ENCODE measurements around the gene TMEM120B.

DNA sequence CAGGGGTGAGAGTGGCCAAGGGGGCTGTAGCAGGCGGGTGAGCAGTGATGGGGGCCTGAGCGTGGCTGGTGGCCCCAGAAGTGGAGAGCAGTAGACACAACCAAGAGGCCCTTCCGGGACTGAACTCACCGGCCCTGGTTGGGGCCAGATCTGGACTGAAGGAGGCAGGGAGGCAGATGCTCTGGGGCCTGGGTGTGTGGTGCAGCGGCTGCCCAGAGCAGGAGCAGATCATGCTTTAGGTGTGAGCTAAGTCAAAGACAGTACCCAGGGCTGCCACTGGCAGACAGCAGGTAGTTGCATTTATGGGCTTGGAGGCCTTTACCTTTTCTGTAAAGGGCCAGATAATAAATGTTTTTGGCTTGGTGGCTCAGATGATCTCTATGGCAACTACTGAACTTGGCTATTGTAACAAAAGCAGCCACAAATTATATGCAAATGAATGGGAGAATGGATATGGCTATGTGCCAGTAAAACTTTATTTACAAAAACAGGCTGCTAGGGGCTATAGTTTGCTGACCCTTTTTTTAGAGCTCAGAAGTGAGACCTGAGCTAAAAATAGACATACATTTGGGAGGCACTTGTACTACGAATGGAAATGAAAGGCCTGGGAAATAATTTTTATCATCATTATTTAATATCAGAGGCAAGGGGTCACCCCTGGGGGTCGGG is 116.8 kb downstream of the TMEM120B start:
- TF ChIP-seq, protein P1, sequence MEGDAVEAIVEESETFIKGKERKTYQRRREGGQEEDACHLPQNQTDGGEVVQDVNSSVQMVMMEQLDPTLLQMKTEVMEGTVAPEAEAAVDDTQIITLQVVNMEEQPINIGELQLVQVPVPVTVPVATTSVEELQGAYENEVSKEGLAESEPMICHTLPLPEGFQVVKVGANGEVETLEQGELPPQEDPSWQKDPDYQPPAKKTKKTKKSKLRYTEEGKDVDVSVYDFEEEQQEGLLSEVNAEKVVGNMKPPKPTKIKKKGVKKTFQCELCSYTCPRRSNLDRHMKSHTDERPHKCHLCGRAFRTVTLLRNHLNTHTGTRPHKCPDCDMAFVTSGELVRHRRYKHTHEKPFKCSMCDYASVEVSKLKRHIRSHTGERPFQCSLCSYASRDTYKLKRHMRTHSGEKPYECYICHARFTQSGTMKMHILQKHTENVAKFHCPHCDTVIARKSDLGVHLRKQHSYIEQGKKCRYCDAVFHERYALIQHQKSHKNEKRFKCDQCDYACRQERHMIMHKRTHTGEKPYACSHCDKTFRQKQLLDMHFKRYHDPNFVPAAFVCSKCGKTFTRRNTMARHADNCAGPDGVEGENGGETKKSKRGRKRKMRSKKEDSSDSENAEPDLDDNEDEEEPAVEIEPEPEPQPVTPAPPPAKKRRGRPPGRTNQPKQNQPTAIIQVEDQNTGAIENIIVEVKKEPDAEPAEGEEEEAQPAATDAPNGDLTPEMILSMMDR (conservative IDR thresholded peaks at IDR 0.05; ENCODE audit: low read length) = no peak
- no peak for TF ChIP-seq EZH2phosphoT487 (IDR thresholded peaks at IDR 0.05; ENCODE audit: borderline replicate concordance, low read depth, low read length)

Measured in OCI-LY7 (cell line).